Activated naive CD8-positive, alpha-beta T cell treated with anti-CD3 and anti-CD28 coated beads for 36 hours (primary cell): ENCODE measurements around the gene ILF3. TPM values are rescaled to one million over a fixed set of nuclear protein-coding genes. Genes with fewer than 3 reads are reported as not detected.
A peak's percentile ranks its signal among the peaks of the same experiment; 100 is the strongest.

Experiments
- DNase-seq: peaks from one replicate; pipeline ENCODE4 v3.0.0; 2021
- H3K27ac Mint-ChIP-seq: one replicate; pipeline ENCODE4 v1.8.0; 2022; ENCODE audit warnings: mild to moderate bottlenecking, moderate library complexity, mixed read lengths
- H3K27me3 Mint-ChIP-seq: one replicate; pipeline ENCODE4 v1.8.0; 2022; ENCODE audit warnings: mild to moderate bottlenecking, mixed read lengths
- H3K36me3 Mint-ChIP-seq: one replicate; pipeline ENCODE4 v1.8.0; 2021; ENCODE audit warnings: mild to moderate bottlenecking, mixed read lengths
- H3K4me1 Mint-ChIP-seq: one replicate; pipeline ENCODE4 v1.8.0; 2021; ENCODE audit warnings: mixed read lengths
- H3K4me3 Mint-ChIP-seq: one replicate; pipeline ENCODE4 v1.8.0; 2022; ENCODE audit warnings: mild to moderate bottlenecking, moderate library complexity, mixed read lengths
- H3K9me3 Mint-ChIP-seq: one replicate; pipeline ENCODE4 v1.8.0; 2022; ENCODE audit warnings: mixed read lengths
- total RNA-seq, 2 experiments: library from RNA; stranded (reverse); gene quantifications; one replicate each; pipeline ENCODE4 v1.2.3, GENCODE V29; 2021

Gene ILF3
- total RNA-seq, 2 experiments from 2014 or later, result 500 to 527 TPM

DNA sequence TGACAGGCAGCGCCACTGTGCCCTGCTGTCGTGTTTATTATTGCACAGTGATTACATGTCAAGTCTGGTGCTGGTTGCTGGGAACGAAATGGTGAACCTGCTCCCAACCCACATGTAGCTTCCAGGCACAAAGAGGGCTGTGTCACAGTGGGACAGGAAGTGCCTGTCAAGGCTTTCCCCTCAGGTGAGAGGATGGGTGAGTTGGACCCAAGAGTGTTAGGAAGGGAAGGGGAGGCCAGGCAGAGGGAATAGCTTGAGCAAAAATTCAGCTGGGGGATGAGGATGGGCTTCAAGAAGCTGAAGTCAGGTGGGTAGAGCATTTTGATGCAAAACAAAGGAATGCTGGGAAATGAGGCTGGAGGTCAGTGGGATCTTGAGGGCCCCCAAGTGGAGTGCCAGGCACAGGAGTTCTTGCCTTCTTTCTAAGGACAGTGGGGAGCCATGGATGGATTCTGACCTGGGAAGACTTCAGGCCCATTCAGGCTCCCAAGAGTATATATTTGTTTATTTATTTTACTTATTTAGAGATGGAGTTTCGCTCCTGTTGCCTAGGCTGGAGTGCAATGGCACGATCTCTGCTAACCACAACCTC, 38.6 kb downstream of the ILF3 start:
- H3K9me3 Mint-ChIP-seq, result no peaks in the 10 kb centered on the region
- H3K4me1 Mint-ChIP-seq, result peaks cover 17% of the 10 kb centered on the region
- peak overlapping the region; percentile 0 for H3K27ac Mint-ChIP-seq
- H3K27me3 Mint-ChIP-seq, result peaks cover 12% of the 10 kb centered on the region
- peaks cover 23% of the 10 kb centered on the region for H3K36me3 Mint-ChIP-seq
- no peak overlapping the region for H3K4me3 Mint-ChIP-seq
- DNase-seq, result no peak

DNA sequence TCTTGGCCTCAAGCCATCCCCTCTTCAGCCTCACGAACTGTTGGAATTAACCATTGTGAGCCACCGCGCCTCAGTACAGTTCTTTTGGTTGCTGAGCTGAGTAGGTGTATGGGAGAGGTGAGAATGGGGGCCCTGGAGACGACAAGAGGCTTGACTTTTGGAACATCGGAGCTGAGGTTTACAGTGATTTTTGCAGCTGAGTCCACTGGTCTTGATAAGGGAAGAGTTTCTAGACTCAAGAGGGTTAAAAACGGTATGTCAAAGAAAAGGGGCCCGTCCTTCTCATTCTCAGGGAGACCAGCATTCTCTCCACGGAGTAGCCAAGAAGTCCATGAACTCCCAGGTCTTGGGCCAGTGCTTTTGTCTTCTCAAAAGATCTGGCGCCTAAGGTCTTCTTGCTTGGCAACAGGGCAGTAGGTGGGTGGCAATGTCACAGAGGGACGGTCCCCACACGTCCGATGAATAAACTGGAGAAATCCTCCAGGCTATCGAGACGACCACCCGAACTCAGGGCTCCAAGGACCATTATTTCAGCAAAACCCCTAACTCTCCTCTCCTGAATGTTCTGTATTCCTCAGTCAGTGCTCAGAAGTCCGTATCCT, 40.7 kb downstream of the ILF3 start:
- Mint-ChIP-seq H3K36me3 (peaks cover 21% of the 10 kb centered on the region), H3K27me3 (peaks cover 17% of the 10 kb centered on the region), H3K27ac (no peak overlapping the region), H3K4me1 (peaks cover 15% of the 10 kb centered on the region), H3K4me3 (peak overlapping the region; percentile 37), H3K9me3 (no peaks in the 10 kb centered on the region)
- DNase-seq, result no peak

- Mint-ChIP-seq H3K27me3 (peaks cover 17% of the 10 kb centered on the region), H3K36me3 (peaks cover 13% of the 10 kb centered on the region), H3K27ac (peak overlapping the region; percentile 43), H3K4me3 (peak overlapping the region; percentile 73), H3K4me1 (peaks cover 15% of the 10 kb centered on the region), H3K9me3 (no peaks in the 10 kb centered on the region)
- peak; percentile 91 for DNase-seq
Observed at GRCh38 chr19:10695401-10696398, 41.6 kb downstream of the ILF3 start.

- Mint-ChIP-seq H3K9me3 (no peaks in the 10 kb centered on the region), H3K36me3 (peaks cover 7% of the 10 kb centered on the region), H3K27ac (no peak overlapping the region), H3K4me1 (peaks cover 21% of the 10 kb centered on the region), H3K27me3 (peaks cover 17% of the 10 kb centered on the region), H3K4me3 (no peak overlapping the region)
- peak; percentile 66 for DNase-seq
Observed at GRCh38 chr19:10699650-10700335, 45.6 kb downstream of the ILF3 start.

- H3K4me1 Mint-ChIP-seq, result peaks cover 9% of the 10 kb centered on the region
- DNase-seq, result peak; percentile 51
Observed at GRCh38 chr19:10701955-10702525, 47.9 kb downstream of the ILF3 start.

DNA sequence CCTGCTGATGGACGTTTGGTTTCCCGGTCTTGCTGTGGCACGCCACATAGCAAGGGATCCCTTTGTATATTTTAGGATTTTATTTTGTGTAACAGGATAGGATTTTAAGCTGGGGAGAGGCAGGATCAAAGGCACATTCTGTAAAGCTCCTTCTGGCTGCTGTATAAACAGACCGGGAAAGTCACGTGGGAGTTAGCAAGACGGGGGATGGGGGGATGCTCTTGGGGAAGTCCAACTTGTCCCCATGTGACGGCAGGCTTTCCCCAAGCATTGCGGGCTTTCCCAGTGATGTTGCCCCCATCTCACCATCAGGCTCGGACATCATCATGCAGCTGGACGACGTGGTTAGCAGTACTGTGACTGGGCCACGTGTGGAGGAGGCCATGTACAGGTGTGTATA, 52.8 kb downstream of the ILF3 start:
- Mint-ChIP-seq H3K4me1 (peaks cover 4% of the 10 kb centered on the region), H3K27me3 (no peaks in the 10 kb centered on the region), H3K36me3 (peaks cover 7% of the 10 kb centered on the region), H3K9me3 (no peaks in the 10 kb centered on the region), H3K4me3 (no peak overlapping the region), H3K27ac (no peak overlapping the region)
- no peak for DNase-seq

More at GRCh38 chr19:10701955-10702525, 47.9 kb downstream of the ILF3 start:
- H3K36me3 Mint-ChIP-seq, result peaks cover 7% of the 10 kb centered on the region
- peak overlapping the region; percentile 91 for H3K27ac Mint-ChIP-seq
- H3K27me3 Mint-ChIP-seq, result peaks cover 9% of the 10 kb centered on the region
- no peaks in the 10 kb centered on the region for H3K9me3 Mint-ChIP-seq
- H3K4me3 Mint-ChIP-seq, result peak overlapping the region; percentile 92

DNA sequence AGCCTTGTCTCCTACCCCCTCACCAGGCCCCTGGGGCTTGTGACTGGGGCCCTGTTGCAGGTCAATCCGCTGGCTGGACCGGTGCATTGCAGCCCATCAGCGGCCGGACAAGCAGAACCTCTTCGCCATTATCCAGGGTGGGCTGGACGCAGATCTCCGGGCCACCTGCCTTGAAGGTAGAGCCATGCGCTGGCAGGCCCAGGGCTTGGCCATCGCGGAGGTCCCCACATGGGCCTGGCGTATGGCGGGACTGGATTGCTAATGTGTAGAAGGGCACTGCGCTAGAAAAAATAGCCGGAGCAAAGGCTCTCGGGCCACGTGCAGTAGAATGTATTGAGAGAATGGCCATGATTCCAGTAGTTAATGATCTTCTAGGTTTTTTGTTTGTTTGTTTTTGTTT, 53.3 kb downstream of the ILF3 start:
- no peak for DNase-seq
- no peaks in the 10 kb centered on the region for H3K4me1 Mint-ChIP-seq
- H3K36me3 Mint-ChIP-seq, result peaks cover 3% of the 10 kb centered on the region
- H3K27ac Mint-ChIP-seq, result no peak overlapping the region
- no peaks in the 10 kb centered on the region for H3K9me3 Mint-ChIP-seq
- no peaks in the 10 kb centered on the region for H3K27me3 Mint-ChIP-seq
- no peak overlapping the region for H3K4me3 Mint-ChIP-seq

DNA sequence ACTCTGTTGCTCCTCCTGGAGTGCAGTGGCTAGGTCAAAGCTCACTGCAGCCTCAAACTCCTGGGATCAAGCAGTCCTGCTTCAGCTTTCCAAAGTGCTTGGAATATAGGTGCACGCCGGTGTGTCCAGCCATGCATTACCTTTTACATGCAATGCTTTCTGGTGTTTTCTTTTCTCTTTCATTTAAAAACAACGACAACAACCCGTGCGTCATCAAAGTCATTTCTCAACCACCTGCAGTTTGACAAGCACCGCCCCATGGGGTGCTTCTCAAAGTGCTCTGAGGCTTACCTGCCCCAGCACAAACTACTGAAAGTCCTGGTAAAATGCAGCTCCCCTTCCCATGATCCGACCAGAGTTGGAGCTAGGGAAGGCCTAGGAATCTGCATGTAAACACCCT, 54.1 kb downstream of the ILF3 start:
- peaks cover 3% of the 10 kb centered on the region for H3K36me3 Mint-ChIP-seq
- no peaks in the 10 kb centered on the region for H3K27me3 Mint-ChIP-seq
- no peak overlapping the region for H3K4me3 Mint-ChIP-seq
- no peaks in the 10 kb centered on the region for H3K9me3 Mint-ChIP-seq
- H3K4me1 Mint-ChIP-seq, result no peaks in the 10 kb centered on the region
- no peak for DNase-seq
- H3K27ac Mint-ChIP-seq, result no peak overlapping the region

DNA sequence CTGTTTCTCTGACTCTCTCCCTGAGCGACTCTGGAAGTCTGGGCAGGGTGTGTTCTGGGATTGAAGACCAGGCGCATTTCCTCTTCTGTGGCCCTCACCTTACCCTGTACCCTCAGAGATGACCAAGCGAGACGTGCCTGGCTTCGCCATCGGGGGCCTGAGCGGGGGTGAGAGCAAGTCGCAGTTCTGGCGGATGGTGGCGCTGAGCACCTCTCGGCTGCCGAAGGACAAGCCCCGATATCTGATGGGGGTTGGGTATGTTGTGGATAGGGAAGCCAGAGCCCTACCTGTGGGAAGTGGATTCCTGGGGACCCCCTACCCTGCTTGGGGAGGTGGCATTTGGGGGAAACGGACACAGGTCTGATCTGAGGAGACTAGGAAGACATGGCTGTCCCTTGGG, 57.9 kb downstream of the ILF3 start:
- no peak for DNase-seq
- peaks cover 2% of the 10 kb centered on the region for H3K4me1 Mint-ChIP-seq
- H3K9me3 Mint-ChIP-seq, result no peaks in the 10 kb centered on the region
- H3K27me3 Mint-ChIP-seq, result no peaks in the 10 kb centered on the region
- no peak overlapping the region for H3K4me3 Mint-ChIP-seq
- H3K36me3 Mint-ChIP-seq, result peaks cover 9% of the 10 kb centered on the region
- no peak overlapping the region for H3K27ac Mint-ChIP-seq

DNA sequence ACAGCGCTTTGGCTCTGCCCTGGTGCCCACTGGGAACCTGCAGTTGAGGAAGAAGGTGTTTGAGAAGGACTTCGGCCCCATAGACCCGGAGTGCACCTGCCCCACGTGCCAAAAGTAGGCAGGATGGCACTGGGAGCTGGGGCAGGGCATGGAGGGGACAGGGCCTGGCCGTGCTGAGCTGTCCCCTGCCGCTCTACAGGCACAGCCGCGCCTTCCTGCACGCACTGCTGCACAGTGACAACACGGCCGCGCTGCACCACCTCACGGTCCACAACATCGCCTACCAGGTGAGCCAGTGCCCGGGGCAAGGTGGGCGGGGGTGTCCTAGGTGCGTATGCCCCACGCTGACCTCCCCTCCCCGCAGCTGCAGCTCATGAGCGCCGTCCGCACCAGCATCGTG, 58.6 kb downstream of the ILF3 start:
- peaks cover 9% of the 10 kb centered on the region for H3K36me3 Mint-ChIP-seq
- no peaks in the 10 kb centered on the region for H3K27me3 Mint-ChIP-seq
- DNase-seq, result no peak
- no peak overlapping the region for H3K4me3 Mint-ChIP-seq
- peaks cover 5% of the 10 kb centered on the region for H3K4me1 Mint-ChIP-seq
- H3K9me3 Mint-ChIP-seq, result no peaks in the 10 kb centered on the region
- H3K27ac Mint-ChIP-seq, result no peak overlapping the region

DNA sequence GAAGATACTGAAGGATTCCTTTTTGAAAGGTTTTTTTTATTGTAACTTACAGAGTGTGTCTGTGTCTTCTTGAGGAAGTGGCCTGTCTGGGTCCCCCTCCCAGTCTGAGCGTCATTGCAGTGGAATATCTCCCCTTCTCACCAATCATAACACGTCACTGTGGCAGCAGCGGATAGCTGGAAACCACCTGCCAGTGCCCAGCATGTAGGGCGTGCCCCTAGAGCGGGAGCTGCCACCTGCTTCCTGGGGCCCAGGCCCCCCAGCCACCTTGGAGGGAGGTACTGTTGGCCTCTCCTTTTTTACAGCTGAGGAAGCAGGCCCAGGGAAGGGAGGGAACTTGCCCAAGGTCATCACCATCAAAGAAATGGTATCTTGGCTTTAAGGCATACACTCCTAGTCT, 59.2 kb downstream of the ILF3 start:
- H3K9me3 Mint-ChIP-seq, result no peaks in the 10 kb centered on the region
- H3K27me3 Mint-ChIP-seq, result no peaks in the 10 kb centered on the region
- peaks cover 9% of the 10 kb centered on the region for H3K36me3 Mint-ChIP-seq
- peaks cover 5% of the 10 kb centered on the region for H3K4me1 Mint-ChIP-seq
- H3K4me3 Mint-ChIP-seq, result no peak overlapping the region
- peak overlapping the region; percentile 34 for H3K27ac Mint-ChIP-seq
- no peak for DNase-seq

DNA sequence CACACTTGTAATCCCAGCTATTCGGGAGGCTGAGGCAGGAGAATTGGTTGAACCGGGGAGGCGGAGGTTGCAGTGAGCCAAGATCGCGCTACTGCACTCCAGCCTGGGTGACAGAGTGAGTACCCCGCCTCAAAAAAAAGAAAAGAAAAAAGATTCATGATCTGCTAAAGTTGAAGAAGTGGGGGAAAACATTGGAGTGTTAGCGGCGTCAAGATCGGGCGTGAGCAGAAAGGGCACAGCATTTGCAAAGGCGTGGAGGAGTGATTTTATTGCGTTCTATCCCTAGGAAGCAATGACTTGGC, 62.9 kb downstream of the ILF3 start:
- Mint-ChIP-seq H3K27ac (peak overlapping the region; percentile 81), H3K9me3 (no peaks in the 10 kb centered on the region), H3K4me1 (peaks cover 19% of the 10 kb centered on the region), H3K4me3 (peak overlapping the region; percentile 59), H3K36me3 (peaks cover 5% of the 10 kb centered on the region), H3K27me3 (no peaks in the 10 kb centered on the region)
- no peak for DNase-seq

DNA sequence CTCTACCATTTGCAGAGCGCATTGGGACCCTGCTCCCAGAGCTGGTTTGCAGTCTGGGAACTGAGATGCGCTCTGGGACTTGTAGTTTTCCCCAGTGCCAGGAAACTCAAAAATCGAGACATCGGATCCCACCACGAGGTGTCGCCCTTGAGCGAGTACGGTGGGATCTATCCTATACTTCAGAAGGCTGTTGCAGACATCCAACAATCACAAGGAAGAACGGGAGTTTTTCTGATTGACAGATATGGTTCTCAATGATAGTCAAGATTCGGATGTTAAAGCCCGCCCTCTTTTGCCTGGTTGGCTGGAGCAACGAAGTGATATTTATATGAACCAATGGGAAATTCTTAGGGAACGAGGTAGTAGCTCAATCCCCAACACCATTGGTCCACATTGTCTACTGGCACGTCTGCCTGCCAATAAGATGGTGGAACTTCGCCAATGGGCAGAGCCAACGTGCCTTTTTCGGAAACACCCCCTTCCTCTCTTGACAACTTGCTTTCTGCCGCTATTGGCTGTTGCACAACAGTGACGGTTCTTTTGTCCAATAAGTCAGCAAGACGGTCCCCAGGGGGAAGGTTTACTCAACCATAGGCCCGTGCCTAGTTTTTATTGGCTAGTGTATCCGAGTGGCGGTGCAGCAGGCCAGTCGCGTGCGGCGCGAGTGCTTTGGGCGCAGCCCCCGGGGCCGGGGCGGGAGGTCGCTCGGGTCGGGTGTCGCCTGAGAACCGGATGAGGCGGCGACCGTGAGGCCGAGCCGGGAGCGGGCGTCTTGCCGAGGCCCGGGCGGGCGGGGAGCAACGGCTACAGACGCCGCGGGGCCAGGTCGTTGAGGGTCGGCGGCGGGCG, 63.4 kb downstream of the ILF3 start, which contains the start of gene DNM2:
Gene DNM2 (plus strand): TSS at position 724 of the 849 bp plus-strand sequence. CDS start 164 bp downstream, outside the sequence.
- H3K27me3 Mint-ChIP-seq, result no peaks in the 10 kb centered on the region
- DNase-seq, result peak; percentile 98
- peaks cover 19% of the 10 kb centered on the region for H3K4me1 Mint-ChIP-seq
- peak within 1 kb of the TSS; percentile 97 for H3K4me3 Mint-ChIP-seq
- H3K27ac Mint-ChIP-seq, result peak within 1 kb of the TSS; percentile 83
- H3K36me3 Mint-ChIP-seq, result peaks cover 5% of the 10 kb centered on the region
- no peaks in the 10 kb centered on the region for H3K9me3 Mint-ChIP-seq
